Neutrophil (primary cell): Measurements from ENCODE around the gene DYNC1I1.

ENCODE experiments used
- H3K27ac ChIP-seq: fragments of 200-600 bp; sonication (generic); 2 replicates; pipeline ENCODE4 v1.5.1; 2016; ENCODE audit warnings: mild to moderate bottlenecking, moderate library complexity
- H3K27me3 ChIP-seq: fragments of 200-600 bp; sonication (generic); 2 replicates; pipeline ENCODE4 v1.6.0; 2016; ENCODE audit warnings: mild to moderate bottlenecking
- H3K36me3 ChIP-seq: fragments of 200-600 bp; sonication (generic); 2 replicates; pipeline ENCODE4 v1.5.1; 2017
- H3K4me1 ChIP-seq, 2 experiments: fragments of 200-600 bp in 1 of 2; sonication (generic) in 1 of 2; 1 replicate in 1 of 2; 2 replicates in 1 of 2; pipeline versions ENCODE4 v1.5.1 to v1.6.1; 2013 to 2016; ENCODE audit warnings: low read depth in 1 of 2, low read length in 1 of 2, mild to moderate bottlenecking in 1 of 2, moderate library complexity in 1 of 2; ENCODE audit not compliant: control insufficient read depth in 1 of 2, insufficient read depth in 1 of 2
- H3K4me3 ChIP-seq, 2 experiments: fragments of 200-600 bp in 1 of 2; sonication (generic) in 1 of 2; 1 replicate in 1 of 2; 2 replicates in 1 of 2; pipeline ENCODE4 v1.5.1; 2013 to 2016; ENCODE audit warnings: low read depth in 1 of 2, low read length in 1 of 2, mild to moderate bottlenecking in 1 of 2, moderate library complexity in 1 of 2
- H3K9me3 ChIP-seq: fragments of 200-600 bp; sonication (generic); 2 replicates; pipeline ENCODE4 v1.5.1; 2016
- TF ChIP-seq, protein P1 (sequence below): fragments of 200-600 bp; sonication (generic); IDR thresholded peaks from 2 replicates; pipeline ENCODE4 v1.5.1; 2016; ENCODE audit warnings: antibody characterized with exemption

Gene DYNC1I1

GRCh38 chr7:96061009-96061408 is 288.7 kb downstream of the DYNC1I1 start:
- Histone ChIP-seq H3K27me3 (no peaks in the 10 kb centered on the region), H3K36me3 (no peaks in the 10 kb centered on the region), H3K9me3 (no peaks in the 10 kb centered on the region), H3K27ac (no peak overlapping the region), H3K4me3 (no peak overlapping the region), H3K4me1 (no peaks in the 10 kb centered on the region)
- TF ChIP-seq, protein P1, sequence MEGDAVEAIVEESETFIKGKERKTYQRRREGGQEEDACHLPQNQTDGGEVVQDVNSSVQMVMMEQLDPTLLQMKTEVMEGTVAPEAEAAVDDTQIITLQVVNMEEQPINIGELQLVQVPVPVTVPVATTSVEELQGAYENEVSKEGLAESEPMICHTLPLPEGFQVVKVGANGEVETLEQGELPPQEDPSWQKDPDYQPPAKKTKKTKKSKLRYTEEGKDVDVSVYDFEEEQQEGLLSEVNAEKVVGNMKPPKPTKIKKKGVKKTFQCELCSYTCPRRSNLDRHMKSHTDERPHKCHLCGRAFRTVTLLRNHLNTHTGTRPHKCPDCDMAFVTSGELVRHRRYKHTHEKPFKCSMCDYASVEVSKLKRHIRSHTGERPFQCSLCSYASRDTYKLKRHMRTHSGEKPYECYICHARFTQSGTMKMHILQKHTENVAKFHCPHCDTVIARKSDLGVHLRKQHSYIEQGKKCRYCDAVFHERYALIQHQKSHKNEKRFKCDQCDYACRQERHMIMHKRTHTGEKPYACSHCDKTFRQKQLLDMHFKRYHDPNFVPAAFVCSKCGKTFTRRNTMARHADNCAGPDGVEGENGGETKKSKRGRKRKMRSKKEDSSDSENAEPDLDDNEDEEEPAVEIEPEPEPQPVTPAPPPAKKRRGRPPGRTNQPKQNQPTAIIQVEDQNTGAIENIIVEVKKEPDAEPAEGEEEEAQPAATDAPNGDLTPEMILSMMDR = no peak

DNA sequence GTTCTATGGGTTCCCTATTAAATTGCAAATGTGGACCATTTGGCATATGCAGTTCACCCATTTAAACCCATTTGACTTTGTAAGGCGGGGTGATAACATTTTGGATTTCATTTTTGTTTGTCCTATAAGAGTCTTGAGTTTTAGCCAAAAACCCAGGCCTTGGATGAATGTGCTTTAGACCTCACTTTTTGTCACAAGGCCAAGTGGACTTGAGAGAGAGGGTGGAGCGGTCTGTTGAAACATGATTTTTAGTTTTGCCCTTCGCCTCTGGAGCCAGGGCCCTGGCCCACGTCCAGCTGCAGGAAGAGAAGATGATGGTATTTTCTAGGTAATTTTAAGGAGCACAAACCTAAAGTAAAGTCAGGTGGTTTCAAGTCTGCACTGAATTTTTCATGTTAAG is 289.5 kb downstream of the DYNC1I1 start:
- H3K9me3 ChIP-seq = no peaks in the 10 kb centered on the region
- no peaks in the 10 kb centered on the region for H3K4me1 ChIP-seq
- H3K36me3 ChIP-seq = no peaks in the 10 kb centered on the region
- no peak overlapping the region for H3K4me3 ChIP-seq
- peaks cover 4% of the 10 kb centered on the region for H3K27me3 ChIP-seq
- TF ChIP-seq, protein P1 = no peak
- no peak overlapping the region for H3K27ac ChIP-seq

DNA sequence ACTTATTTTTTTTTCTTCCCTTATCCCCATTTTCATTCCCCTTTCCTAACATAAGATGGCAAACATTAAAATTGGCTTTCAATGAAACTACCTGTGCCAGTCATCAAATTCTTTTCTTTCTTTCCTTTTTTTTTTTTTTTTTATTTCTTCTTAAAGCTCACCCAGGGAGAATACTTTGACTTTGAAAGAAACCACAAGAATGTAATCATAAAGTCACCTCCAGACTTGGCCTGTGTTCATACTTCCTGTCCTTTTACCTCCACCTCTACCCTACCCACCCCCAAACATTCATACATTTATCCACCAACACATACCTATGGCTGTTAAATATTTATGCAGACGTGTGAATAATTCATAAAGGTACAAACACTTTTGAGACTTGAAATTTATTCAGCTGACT is 295.0 kb downstream of the DYNC1I1 start:
- Histone ChIP-seq H3K27ac (no peak overlapping the region), H3K4me3 (no peak overlapping the region), H3K27me3 (peaks cover 51% of the 10 kb centered on the region), H3K36me3 (no peaks in the 10 kb centered on the region), H3K4me1 (no peaks in the 10 kb centered on the region), H3K9me3 (no peaks in the 10 kb centered on the region)
- TF ChIP-seq, protein P1 = no peak

DNA sequence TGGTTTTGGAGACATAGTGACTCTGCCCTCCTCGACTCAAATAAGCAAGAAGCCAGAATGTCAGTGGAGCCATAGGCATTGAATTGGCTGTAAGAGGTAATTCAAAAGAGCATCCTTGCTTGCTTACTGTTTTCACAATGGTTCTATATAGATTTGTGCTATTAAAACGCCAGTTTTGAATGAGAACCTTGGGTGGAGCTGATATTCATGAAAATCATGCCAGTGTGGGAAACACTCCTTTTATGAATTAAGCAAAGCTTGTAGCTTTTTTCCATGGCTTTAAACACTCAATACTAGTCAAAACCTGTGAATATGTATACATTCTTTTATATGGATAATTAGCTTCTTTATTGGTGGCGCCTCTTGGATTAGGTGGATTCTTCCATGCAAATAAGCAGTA is 297.0 kb downstream of the DYNC1I1 start:
- no peak overlapping the region for H3K27ac ChIP-seq
- peaks cover 71% of the 10 kb centered on the region for H3K27me3 ChIP-seq
- TF ChIP-seq, protein P1 = no peak
- no peaks in the 10 kb centered on the region for H3K9me3 ChIP-seq
- H3K4me1 ChIP-seq = no peaks in the 10 kb centered on the region
- H3K36me3 ChIP-seq = no peaks in the 10 kb centered on the region
- H3K4me3 ChIP-seq = no peak overlapping the region

DNA sequence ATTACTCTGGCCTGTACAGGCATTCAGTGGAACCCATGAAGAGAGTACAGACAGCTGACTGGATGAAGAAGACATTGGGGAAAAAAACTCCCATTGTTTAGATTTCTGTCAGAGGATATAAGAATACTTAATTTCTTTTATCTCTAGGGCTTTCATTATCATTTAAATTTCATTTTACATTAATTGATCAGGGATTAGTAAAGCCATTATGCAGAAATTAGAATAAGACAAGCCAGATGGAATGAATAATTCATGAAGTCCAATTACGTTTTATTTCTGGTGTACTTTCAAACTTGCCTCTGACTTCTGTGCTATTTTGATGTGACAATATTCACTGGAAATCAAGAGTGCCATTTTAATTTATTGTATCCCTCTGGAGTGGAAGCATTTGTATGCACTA is 302.5 kb downstream of the DYNC1I1 start:
- no peak overlapping the region for H3K27ac ChIP-seq
- no peaks in the 10 kb centered on the region for H3K9me3 ChIP-seq
- H3K36me3 ChIP-seq = no peaks in the 10 kb centered on the region
- no peaks in the 10 kb centered on the region for H3K4me1 ChIP-seq
- TF ChIP-seq, protein P1 = no peak
- H3K27me3 ChIP-seq = peaks cover 98% of the 10 kb centered on the region
- H3K4me3 ChIP-seq = no peak overlapping the region
